ENCODE measurements around the gene SLC19A1. TPM values are rescaled to one million over a fixed set of nuclear protein-coding genes. Genes with fewer than 3 reads are reported as not detected.

SLC19A1 gene
- total RNA-seq, 1 donor from 2014 or later, result 53.3 TPM

DNA sequence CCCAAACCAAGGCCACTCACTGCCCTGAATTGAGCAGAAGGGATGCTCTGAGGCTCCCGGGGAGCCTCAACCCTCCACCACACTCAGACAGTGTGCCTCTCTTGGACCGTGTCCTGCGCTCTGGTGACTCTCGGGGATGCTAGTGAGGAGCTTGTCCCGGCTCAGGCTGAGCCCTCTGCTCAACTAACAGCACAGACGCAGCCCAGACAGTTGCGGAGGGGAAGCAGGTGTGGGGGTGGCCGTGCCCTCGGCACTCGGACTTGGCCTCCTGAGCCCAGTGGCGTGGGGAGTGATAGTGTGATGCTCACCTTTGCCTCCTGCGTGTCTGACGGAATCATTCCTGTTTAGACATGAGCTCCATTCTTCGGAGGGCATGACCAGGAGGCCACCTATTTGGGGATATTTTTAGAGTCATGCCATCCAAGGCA, 15.4 kb upstream of the SLC19A1 start:
- peaks cover 5% of the 10 kb centered on the region for H3K27me3 Mint-ChIP-seq (ENCODE audit: unreplicated experiment)
- peaks cover 10% of the 10 kb centered on the region for H3K36me3 Mint-ChIP-seq (ENCODE audit: unreplicated experiment)
- H3K4me3 Mint-ChIP-seq (ENCODE audit: unreplicated experiment), result no peak overlapping the region
- peaks cover 2% of the 10 kb centered on the region for H3K4me1 Mint-ChIP-seq (ENCODE audit: low read depth, unreplicated experiment)
- H3K27ac Mint-ChIP-seq (ENCODE audit: unreplicated experiment), result no peak overlapping the region
- TF ChIP-seq, protein P1, sequence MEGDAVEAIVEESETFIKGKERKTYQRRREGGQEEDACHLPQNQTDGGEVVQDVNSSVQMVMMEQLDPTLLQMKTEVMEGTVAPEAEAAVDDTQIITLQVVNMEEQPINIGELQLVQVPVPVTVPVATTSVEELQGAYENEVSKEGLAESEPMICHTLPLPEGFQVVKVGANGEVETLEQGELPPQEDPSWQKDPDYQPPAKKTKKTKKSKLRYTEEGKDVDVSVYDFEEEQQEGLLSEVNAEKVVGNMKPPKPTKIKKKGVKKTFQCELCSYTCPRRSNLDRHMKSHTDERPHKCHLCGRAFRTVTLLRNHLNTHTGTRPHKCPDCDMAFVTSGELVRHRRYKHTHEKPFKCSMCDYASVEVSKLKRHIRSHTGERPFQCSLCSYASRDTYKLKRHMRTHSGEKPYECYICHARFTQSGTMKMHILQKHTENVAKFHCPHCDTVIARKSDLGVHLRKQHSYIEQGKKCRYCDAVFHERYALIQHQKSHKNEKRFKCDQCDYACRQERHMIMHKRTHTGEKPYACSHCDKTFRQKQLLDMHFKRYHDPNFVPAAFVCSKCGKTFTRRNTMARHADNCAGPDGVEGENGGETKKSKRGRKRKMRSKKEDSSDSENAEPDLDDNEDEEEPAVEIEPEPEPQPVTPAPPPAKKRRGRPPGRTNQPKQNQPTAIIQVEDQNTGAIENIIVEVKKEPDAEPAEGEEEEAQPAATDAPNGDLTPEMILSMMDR (IDR thresholded peaks at IDR 0.05; ENCODE audit: partially characterized antibody, unreplicated experiment), result no peak
- DNase-seq, result no peak
- peaks cover 9% of the 10 kb centered on the region for H3K9me3 Mint-ChIP-seq (ENCODE audit: unreplicated experiment)

DNA sequence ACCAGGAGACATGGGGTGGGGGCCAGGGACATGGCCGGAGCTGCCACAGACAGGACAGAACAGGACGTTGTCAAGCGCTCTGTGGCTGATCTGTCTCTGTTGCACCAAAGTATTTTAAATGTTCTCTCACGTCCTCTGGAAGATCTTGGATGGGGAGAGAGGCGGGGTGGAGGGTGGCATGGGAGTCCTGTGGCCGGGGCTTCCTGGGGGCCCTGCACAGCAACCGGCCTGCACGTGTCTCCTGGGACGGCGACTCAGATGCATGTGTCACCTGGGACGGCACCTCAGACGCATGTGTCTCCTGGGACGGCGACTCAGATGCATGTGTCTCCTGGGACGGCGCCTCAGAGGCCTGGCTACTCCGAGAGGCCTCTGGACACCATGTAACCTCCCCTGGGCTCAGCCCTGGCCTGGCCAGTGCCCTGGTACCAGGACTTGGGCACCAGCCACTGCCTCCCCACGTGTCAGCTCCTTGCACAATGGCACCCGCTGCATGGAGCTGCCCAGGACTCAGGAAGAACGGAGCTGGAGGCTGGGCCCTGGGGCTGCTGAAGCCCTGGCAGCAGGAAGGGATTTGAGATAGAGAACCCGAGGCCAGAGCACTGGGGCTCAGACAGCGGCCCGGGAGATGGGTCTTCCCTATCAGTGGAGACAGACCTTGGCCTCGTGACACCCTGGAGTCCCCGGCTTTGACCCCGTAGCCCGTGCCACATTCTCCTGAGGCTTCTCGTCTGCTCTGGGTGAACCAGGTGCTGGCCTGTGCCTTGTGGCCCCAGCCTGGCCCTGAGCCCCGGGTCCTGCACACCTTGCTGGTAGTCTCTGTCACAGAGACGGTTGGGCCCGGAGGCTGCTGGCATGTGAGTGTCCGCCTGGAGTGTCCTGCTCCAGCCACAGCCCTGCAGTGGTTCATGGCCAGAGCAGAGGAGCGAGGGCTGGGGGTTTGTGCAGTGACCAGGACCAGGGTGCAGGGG, 14.7 kb upstream of the SLC19A1 start:
- TF ChIP-seq, protein P1 (IDR thresholded peaks at IDR 0.05; ENCODE audit: partially characterized antibody, unreplicated experiment), result no peak
- Mint-ChIP-seq H3K27ac (ENCODE audit: unreplicated experiment) (no peak overlapping the region), H3K27me3 (ENCODE audit: unreplicated experiment) (peaks cover 3% of the 10 kb centered on the region), H3K9me3 (ENCODE audit: unreplicated experiment) (peaks cover 6% of the 10 kb centered on the region), H3K4me1 (ENCODE audit: low read depth, unreplicated experiment) (peaks cover 4% of the 10 kb centered on the region), H3K36me3 (ENCODE audit: unreplicated experiment) (peaks cover 4% of the 10 kb centered on the region), H3K4me3 (ENCODE audit: unreplicated experiment) (no peak overlapping the region)
- DNase-seq, result peak; percentile 17

DNA sequence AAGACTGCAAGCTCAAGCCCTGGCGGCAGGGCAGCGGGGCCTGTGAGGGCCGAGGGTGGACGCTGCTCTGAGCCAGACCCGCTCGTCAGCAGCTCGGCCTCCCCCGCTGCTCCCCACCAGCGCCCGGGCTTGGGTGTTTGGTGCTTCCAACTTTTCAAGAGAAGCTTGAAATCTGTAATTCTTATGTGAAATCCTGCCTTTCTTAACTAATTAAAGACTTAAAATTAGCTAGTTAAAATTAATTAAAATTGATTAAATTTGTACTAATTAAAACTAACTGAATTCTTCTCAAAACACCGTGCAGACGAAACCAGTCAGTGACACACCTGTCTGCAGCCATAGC, 14.0 kb upstream of the SLC19A1 start:
- no peak for DNase-seq
- TF ChIP-seq, protein P1 (IDR thresholded peaks at IDR 0.05; ENCODE audit: partially characterized antibody, unreplicated experiment), result peak; percentile 35
- Mint-ChIP-seq H3K4me3 (ENCODE audit: unreplicated experiment) (no peak overlapping the region), H3K27ac (ENCODE audit: unreplicated experiment) (no peak overlapping the region), H3K36me3 (ENCODE audit: unreplicated experiment) (peaks cover 4% of the 10 kb centered on the region), H3K4me1 (ENCODE audit: low read depth, unreplicated experiment) (peaks cover 9% of the 10 kb centered on the region), H3K27me3 (ENCODE audit: unreplicated experiment) (peaks cover 5% of the 10 kb centered on the region), H3K9me3 (ENCODE audit: unreplicated experiment) (peaks cover 11% of the 10 kb centered on the region)

- Mint-ChIP-seq H3K9me3 (ENCODE audit: unreplicated experiment) (peaks cover 9% of the 10 kb centered on the region), H3K27ac (ENCODE audit: unreplicated experiment) (peak overlapping the region; percentile 88)
Measured at GRCh38 chr21:45555557-45556301, 13.5 kb upstream of the SLC19A1 start.

More at GRCh38 chr21:45555557-45556301, 13.5 kb upstream of the SLC19A1 start:
- peak; percentile 86 for DNase-seq
- Mint-ChIP-seq H3K4me1 (ENCODE audit: low read depth, unreplicated experiment) (peaks cover 11% of the 10 kb centered on the region), H3K36me3 (ENCODE audit: unreplicated experiment) (peaks cover 4% of the 10 kb centered on the region), H3K27me3 (ENCODE audit: unreplicated experiment) (peaks cover 6% of the 10 kb centered on the region), H3K4me3 (ENCODE audit: unreplicated experiment) (peak overlapping the region; percentile 64)
- TF ChIP-seq, protein P1 (IDR thresholded peaks at IDR 0.05; ENCODE audit: partially characterized antibody, unreplicated experiment), result peak; percentile 76
